ENCODE data around the gene PAX5.

Gene PAX5

DNA sequence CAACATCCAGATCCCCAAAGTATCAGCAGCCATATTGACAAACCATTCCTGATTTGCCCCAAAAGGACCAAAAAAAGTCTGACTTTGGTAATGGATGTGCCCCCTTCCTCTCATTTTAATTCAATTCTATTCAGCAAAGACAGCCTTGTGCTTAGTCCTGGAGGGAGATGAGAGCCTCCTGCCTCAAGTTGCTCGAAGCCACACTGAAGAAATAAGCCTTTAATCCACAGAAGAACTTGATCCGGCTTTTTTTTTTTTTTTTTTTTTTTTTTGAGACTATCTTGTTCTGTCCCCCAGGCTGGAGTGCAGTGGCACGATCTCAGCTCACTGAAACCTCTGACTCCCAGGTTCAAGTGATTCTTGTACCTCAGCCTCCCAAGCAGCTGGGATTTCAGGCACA lies 8.4 kb upstream of the PAX5 start:
- no peak for DNase-seq (ENCODE audit: low read depth)
- H3K4me3 ChIP-seq (ENCODE audit: low read depth, low read length), result no peak overlapping the region

DNA sequence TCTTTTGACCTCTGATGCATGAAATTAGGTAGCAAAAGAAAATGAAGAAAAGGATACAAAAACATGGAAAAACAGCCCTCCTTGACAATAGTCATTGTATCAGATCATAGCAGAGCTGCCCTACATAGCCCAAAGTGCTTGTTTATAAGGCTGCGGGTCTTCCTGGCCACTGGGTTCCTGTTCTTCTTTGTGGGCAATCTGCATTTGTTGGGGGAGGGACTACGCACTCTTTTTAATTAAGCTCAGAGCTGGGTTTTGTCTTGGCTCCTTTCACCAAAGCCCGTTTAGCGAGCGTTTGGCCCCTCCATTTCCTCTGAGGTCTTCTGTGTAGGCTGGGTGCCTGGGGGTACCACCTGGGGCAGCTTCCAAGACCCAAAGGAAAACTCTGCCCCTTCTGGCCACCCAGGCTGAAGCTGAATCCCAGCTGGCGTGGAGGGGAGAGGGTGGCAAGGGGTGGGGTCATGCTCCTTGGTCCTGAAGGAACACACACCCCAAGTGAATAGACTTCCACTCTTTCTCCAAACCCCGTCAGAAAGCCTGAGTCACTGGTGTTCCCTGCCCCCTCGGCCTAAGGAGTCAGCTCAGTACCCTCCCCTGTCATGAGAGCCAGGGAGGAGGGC lies 6.5 kb upstream of the PAX5 start:
- H3K4me3 ChIP-seq (ENCODE audit: low read depth, low read length), result no peak overlapping the region
- no peak for DNase-seq (ENCODE audit: low read depth)
- TF ChIP-seq, protein P1, sequence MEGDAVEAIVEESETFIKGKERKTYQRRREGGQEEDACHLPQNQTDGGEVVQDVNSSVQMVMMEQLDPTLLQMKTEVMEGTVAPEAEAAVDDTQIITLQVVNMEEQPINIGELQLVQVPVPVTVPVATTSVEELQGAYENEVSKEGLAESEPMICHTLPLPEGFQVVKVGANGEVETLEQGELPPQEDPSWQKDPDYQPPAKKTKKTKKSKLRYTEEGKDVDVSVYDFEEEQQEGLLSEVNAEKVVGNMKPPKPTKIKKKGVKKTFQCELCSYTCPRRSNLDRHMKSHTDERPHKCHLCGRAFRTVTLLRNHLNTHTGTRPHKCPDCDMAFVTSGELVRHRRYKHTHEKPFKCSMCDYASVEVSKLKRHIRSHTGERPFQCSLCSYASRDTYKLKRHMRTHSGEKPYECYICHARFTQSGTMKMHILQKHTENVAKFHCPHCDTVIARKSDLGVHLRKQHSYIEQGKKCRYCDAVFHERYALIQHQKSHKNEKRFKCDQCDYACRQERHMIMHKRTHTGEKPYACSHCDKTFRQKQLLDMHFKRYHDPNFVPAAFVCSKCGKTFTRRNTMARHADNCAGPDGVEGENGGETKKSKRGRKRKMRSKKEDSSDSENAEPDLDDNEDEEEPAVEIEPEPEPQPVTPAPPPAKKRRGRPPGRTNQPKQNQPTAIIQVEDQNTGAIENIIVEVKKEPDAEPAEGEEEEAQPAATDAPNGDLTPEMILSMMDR (IDR thresholded peaks at IDR 0.05; ENCODE audit: control insufficient read depth, extremely low read depth, insufficient read depth), result no peak

More for the DNA sequence above, 8.4 kb upstream of the PAX5 start:
- TF ChIP-seq, protein P1 (IDR thresholded peaks at IDR 0.05; ENCODE audit: control insufficient read depth, extremely low read depth, insufficient read depth), result no peak

DNA sequence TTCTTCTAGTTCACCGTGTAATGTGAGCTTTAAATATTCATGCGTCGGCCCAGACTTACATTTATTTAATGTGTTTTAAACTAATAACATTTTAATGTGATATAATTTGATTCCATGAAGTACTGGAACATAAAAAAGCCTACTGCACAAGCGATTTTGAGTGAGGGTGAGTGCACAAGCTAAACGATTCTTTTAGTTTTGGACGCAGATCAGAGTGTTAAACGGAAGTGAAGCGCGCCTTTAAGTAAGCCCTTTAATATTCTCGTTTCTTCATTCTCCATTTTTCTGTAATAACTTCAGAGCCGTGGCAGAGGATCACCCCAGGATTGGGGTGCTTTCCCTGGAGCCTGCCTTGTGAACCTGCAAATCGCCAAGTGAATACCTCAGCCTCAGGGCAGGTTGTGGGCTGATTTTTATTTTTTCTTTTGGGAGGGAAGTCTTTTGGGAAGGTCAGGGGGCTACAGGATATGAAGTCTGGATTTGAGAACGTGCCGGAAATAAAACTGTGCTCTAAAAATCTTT lies 4.9 kb upstream of the PAX5 start:
- TF ChIP-seq, protein P1 (IDR thresholded peaks at IDR 0.05; ENCODE audit: control insufficient read depth, extremely low read depth, insufficient read depth), result no peak
- no peak overlapping the region for H3K4me3 ChIP-seq (ENCODE audit: low read depth, low read length)
- DNase-seq (ENCODE audit: low read depth), result no peak

DNA sequence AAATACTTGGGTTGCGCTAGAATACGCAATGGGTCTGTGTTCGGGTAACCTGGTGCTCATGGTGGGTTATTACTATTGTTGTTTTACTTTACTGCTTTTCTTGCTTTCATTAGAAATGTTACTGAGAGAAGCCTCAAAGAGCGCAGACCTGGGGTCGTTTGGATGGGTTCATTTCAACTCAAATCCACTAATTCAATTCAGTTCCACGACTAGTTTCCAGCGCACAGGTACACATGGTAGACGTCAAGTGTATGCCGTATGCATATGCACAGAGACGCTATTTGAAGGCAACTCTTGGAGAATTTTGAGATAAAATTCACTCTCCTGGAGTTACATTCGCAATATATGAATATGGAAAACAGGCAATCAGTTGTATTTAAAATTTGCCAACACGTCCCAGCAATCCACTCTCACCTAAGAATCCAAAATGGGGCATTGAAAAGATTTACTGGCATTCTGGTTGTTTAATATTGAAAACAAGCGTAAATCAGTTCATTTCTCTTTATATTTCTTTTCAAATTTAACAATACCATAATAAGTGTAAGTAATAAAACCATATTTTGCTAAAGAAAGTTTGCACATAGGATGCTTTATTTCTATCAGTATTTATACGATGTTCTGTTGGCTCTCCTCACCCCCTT lies 4.4 kb upstream of the PAX5 start:
- H3K4me3 ChIP-seq (ENCODE audit: low read depth, low read length), result no peak overlapping the region
- TF ChIP-seq, protein P1 (IDR thresholded peaks at IDR 0.05; ENCODE audit: control insufficient read depth, extremely low read depth, insufficient read depth), result no peak
- DNase-seq (ENCODE audit: low read depth), result no peak

DNA sequence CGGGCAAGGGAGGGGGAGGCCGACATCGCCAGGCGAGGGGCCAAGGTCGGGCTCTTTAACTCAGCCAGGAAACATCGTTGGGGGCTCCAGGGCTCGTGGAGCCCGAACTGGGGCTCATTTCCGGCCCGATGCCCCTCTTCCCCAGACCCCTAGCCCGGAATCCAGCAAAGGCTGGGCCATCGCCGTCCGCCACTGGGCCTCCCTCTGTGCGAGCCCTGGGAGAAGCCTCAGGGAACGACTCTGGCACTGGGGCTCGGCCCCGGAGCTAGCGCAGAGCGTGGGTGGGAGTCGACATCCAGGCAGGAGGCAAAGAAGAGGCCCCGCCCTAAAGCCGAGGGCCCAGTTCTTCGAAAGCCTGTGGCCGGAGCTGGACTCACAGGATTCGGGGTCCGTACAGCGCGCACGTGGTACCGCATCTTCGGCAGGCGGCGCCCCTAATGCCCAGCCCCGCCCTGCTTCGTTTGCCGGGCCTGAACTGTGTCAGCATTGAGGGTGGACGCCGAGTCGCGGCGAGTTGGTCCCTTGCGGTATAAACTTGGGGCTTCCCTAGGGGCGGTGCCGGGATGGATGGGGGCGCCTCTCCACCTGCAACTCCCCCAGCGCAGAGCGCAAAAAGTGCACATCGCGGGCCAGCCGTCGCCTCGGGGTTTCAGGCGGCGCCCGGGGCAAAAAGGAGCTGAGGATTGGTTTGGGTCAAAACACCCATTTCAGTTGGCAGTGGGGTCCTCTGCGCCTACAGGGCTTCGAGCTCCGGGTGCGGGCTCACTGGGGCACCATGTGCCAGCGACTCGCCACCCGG lies 3.6 kb upstream of the PAX5 start:
- DNase-seq (ENCODE audit: low read depth), result no peak
- no peak overlapping the region for H3K4me3 ChIP-seq (ENCODE audit: low read depth, low read length)
- TF ChIP-seq, protein P1 (IDR thresholded peaks at IDR 0.05; ENCODE audit: control insufficient read depth, extremely low read depth, insufficient read depth), result no peak

DNA sequence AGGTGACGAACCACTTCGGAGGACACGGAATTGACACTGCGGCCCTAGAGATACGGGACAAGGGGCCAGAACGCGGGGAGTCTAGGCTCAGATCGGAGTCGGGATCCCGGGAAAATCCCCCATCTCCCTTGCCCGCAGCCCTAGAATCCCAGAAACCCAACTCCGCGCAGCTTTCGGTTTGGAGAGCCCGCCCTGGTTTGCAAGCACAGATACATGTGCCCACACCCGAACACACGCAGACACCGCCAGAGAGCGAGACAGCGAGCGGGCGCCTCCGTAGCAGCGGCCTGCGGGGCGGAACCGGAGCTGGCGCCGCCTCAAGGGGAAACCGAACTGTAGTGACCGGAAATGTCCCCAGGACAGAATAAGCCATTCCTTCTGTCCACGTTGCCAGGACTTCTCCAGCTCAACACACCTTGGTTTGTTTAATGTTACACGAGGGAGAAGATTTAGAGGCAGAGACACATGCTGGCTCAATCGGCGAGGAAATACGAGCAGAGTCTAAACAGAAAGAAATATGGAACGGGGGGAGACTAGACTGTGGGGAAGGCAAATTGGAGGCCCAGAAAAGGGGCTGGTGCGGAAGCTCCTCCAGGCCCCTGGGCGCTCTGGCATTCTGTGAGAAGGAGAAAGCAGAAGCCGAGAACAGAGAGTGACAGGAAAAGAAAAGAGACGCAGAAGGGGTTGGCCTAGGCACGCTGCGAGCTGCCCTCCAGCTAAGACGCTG lies 2.9 kb upstream of the PAX5 start:
- TF ChIP-seq, protein P1 (IDR thresholded peaks at IDR 0.05; ENCODE audit: control insufficient read depth, extremely low read depth, insufficient read depth), result no peak
- DNase-seq (ENCODE audit: low read depth), result no peak
- no peak overlapping the region for H3K4me3 ChIP-seq (ENCODE audit: low read depth, low read length)
